Thyroid gland (tissue), 4 donors: ENCODE measurements around the gene PRPF40A.

ENCODE experiments used
- CTCF ChIP-seq, 6 experiments: fragments of 200-600 bp in 3 of 6; fragments of 450-650 bp in 3 of 6; sonication (generic) in 3 of 6; IDR thresholded peaks; one replicate each; pipeline ENCODE4 v1.5.1; 2016 to 2019; ENCODE audit warnings: antibody characterized with exemption in 6 of 6, mild to moderate bottlenecking in 2 of 6, inconsistent platforms in 1 of 6, moderate library complexity in 1 of 6
- POLR2A ChIP-seq, 2 donors: fragments of 450-650 bp; IDR thresholded peaks; one replicate each; pipeline ENCODE4 v1.6.1; 2017; ENCODE audit warnings: antibody characterized with exemption in 2 of 2, mild to moderate bottlenecking in 2 of 2, moderate library complexity in 1 of 2

- TF ChIP-seq CTCF (IDR thresholded peaks at IDR 0.05) (no peak), POLR2A (IDR thresholded peaks at IDR 0.05) (no peak)
These were observed 102.1 kb downstream of the PRPF40A start for GRCh38 chr2:152615177-152615576.
